Measurements from ENCODE around the gene USP49.
"Not testable (repeated sequence)": the region's sequence is repeated elsewhere in the genome, so short reads cannot be mapped to it uniquely, and the experiment has no call there.

GRCh38 chr6:41766043-41766664, 129.0 kb downstream of the USP49 start:
- TF ChIP-seq CTCF (IDR thresholded peaks at IDR 0.05; ENCODE audit: low read depth, low read length); EZH2phosphoT487 (IDR thresholded peaks at IDR 0.05; ENCODE audit: low read depth): not testable (repeated sequence)
